Endothelial cell of umbilical vein (primary cell): ENCODE data around the gene TCAP. TPM values are rescaled to one million over a fixed set of nuclear protein-coding genes. Genes with fewer than 3 reads are reported as not detected.

Experiments used
- BruUV-seq: library from RNA; stranded (reverse); fragments of 400-500 nt; replicated peaks from 2 replicates; lab custom pipeline; 2021; lab: Mats Ljungman, UMichigan
- CTCF ChIA-PET: fragments of 300-600, 350-600 bp; sonication (Branson Sonifier 250); formaldehyde crosslinking; loops from one replicate; lab custom pipeline; 2021; ENCODE audit warnings: antibody characterized with exemption, inconsistent platforms; lab: Charles Lee
- POLR2A ChIA-PET: fragments of 300-600, 350-600 bp; sonication (Branson Sonifier 250); formaldehyde crosslinking; loops from one replicate; lab custom pipeline; 2021; ENCODE audit warnings: antibody characterized with exemption, inconsistent platforms; lab: Charles Lee
- DNase-seq: peaks from one replicate; pipeline ENCODE4 v3.0.0-alpha.2; 2011; ENCODE audit warnings: low read depth, low spot score
- FAIRE-seq: peaks from 2 replicates; lab custom pipeline; 2011; peaks lifted over from hg19 to GRCh38; lab: Jason Lieb, UNC
- H2AFZ ChIP-seq: 2 replicates; pipeline ENCODE4 v1.6.0; 2012; ENCODE audit warnings: low read depth, low read length, control low read depth, inconsistent platforms
- H3K27ac ChIP-seq: 2 replicates; pipeline ENCODE4 v1.5.1; 2011; ENCODE audit warnings: low read depth, mild to moderate bottlenecking, control low read depth, low read length, moderate library complexity; ENCODE audit not compliant: insufficient read depth
- H3K27me3 ChIP-seq, 2 experiments: 2 replicates each; pipeline versions ENCODE4 v1.6.0 to v1.6.1; 2011; ENCODE audit warnings: low read length in 2 of 2, mixed read lengths in 1 of 2; ENCODE audit not compliant: control insufficient read depth in 2 of 2, insufficient read depth in 2 of 2
- H3K36me3 ChIP-seq, 2 experiments: 2 replicates in 1 of 2; 3 replicates in 1 of 2; pipeline ENCODE4 v1.5.1; 2011; ENCODE audit warnings: low read length in 2 of 2, mild to moderate bottlenecking in 1 of 2, moderate library complexity in 1 of 2; ENCODE audit not compliant: control insufficient read depth in 2 of 2, insufficient read depth in 2 of 2; ENCODE audit errors: extremely low read depth in 1 of 2
- H3K4me1 ChIP-seq: 3 replicates; pipeline ENCODE4 v1.5.1; 2011; ENCODE audit warnings: mild to moderate bottlenecking, low read length; ENCODE audit not compliant: control insufficient read depth, insufficient read depth; ENCODE audit errors: extremely low read depth
- H3K4me2 ChIP-seq: 2 replicates; pipeline ENCODE4 v1.6.1; 2011; ENCODE audit warnings: low read length, control low read depth, mixed read lengths; ENCODE audit not compliant: insufficient read depth
- H3K4me3 ChIP-seq, 3 experiments: fragments of 200-600 bp in 1 of 3; sonication (generic), shearing (Covaris generic) in 1 of 3; replicated peaks in 1 of 3; 2 replicates each; pipeline ENCODE4 v1.5.1; 2011 to 2016; ENCODE audit warnings: control low read depth in 3 of 3, low read length in 3 of 3, mild to moderate bottlenecking in 2 of 3, inconsistent platforms in 1 of 3, low read depth in 1 of 3, moderate library complexity in 1 of 3; ENCODE audit not compliant: insufficient read depth in 1 of 3
- H3K79me2 ChIP-seq: 2 replicates; pipeline ENCODE4 v1.6.0; 2012; ENCODE audit warnings: low read length, inconsistent platforms; ENCODE audit not compliant: control insufficient read depth, insufficient read depth
- H3K9ac ChIP-seq: replicated peaks from 2 replicates; pipeline ENCODE3; 2011; ENCODE audit warnings: low read length, control low read depth; ENCODE audit not compliant: insufficient read depth; ENCODE audit errors: extremely low read depth
- H3K9me1 ChIP-seq: replicated peaks from 3 replicates; pipeline ENCODE4 v1.6.0; 2011; ENCODE audit warnings: mild to moderate bottlenecking, low read length; ENCODE audit not compliant: control insufficient read depth, insufficient read depth; ENCODE audit errors: extremely low read depth
- H3K9me3 ChIP-seq: replicated peaks from 2 replicates; pipeline ENCODE4 v1.5.1; 2012; ENCODE audit warnings: low read length, inconsistent platforms; ENCODE audit not compliant: control insufficient read depth, insufficient read depth
- H4K20me1 ChIP-seq: replicated peaks from 2 replicates; pipeline ENCODE3; 2011; ENCODE audit warnings: mild to moderate bottlenecking, low read length; ENCODE audit not compliant: control insufficient read depth, insufficient read depth; ENCODE audit errors: extremely low read depth
- CTCF ChIP-seq, 2 donors: IDR thresholded peaks; 1 replicate in 1 of 2; 2 replicates in 1 of 2; pipeline ENCODE4 v1.5.1; 2011; ENCODE audit warnings: low read length in 2 of 2, mild to moderate bottlenecking in 2 of 2, moderate library complexity in 2 of 2, control low read depth in 1 of 2, inconsistent platforms in 1 of 2, low read depth in 1 of 2; ENCODE audit not compliant: insufficient read depth in 1 of 2; ENCODE audit errors: extremely low read depth in 1 of 2
- EZH2 ChIP-seq: IDR thresholded peaks from 2 replicates; pipeline ENCODE4 v1.6.1; 2012; ENCODE audit warnings: borderline replicate concordance, low read depth, mild to moderate bottlenecking, moderate library complexity, low read length, inconsistent platforms; ENCODE audit not compliant: severe bottlenecking
- FOS ChIP-seq: IDR thresholded peaks from 2 replicates; pipeline ENCODE4 v1.6.1; 2011; ENCODE audit warnings: mild to moderate bottlenecking, low read length, moderate library complexity, borderline replicate concordance; ENCODE audit not compliant: insufficient read depth
- GATA2 ChIP-seq: IDR thresholded peaks from 2 replicates; pipeline ENCODE4 v1.7.0; 2011; ENCODE audit warnings: low read depth, mild to moderate bottlenecking, moderate library complexity, mixed read lengths, low read length; ENCODE audit not compliant: insufficient read length, insufficient read depth
- JUN ChIP-seq: IDR thresholded peaks from 2 replicates; pipeline ENCODE4 v1.6.1; 2011; ENCODE audit warnings: borderline replicate concordance, low read depth; ENCODE audit not compliant: insufficient read length, insufficient read depth
- MAX ChIP-seq: IDR thresholded peaks from 2 replicates; pipeline ENCODE4 v1.6.1; 2011; ENCODE audit not compliant: insufficient read depth, insufficient read length
- MYC ChIP-seq: IDR thresholded peaks from one replicate; pipeline ENCODE4 v1.6.1; 2011; ENCODE audit warnings: mild to moderate bottlenecking, low read depth, low read length
- POLR2A ChIP-seq: IDR thresholded peaks from 2 replicates; pipeline ENCODE4 v1.6.1; 2012; ENCODE audit warnings: low read depth, mild to moderate bottlenecking, control low read depth, low read length
- POLR2AphosphoS5 ChIP-seq: IDR thresholded peaks from 2 replicates; pipeline ENCODE4 v1.6.1; 2012; ENCODE audit warnings: low read depth, mild to moderate bottlenecking, control low read depth, low read length, moderate library complexity; ENCODE audit not compliant: insufficient read depth
- dilution Hi-C: fragments of 300-500 bp; cut with MboI; formaldehyde crosslinking; loops from one replicate; pipeline ENCODE4 v1.15.0; 2019; ENCODE audit warnings: low sequenced_read_pairs; ENCODE audit not compliant: extremely low pct_ligation_motif_present
- intact Hi-C: fragments of 100-400 bp; cut with micrococcal nuclease; formaldehyde crosslinking; loops from one replicate; pipeline ENCODE4 v1.10.0; 2022
- polyA plus RNA-seq, 4 experiments: library from polyadenylated mRNA; depleted of rRNA in 3 of 4; stranded (reverse) in 3 of 4; unstranded in 1 of 4; fragments of >200 nt; gene quantifications; 2 replicates each; pipeline versions ENCODE4 v1.2.1 to v1.2.3, GENCODE V29; 2011 to 2012; ENCODE audit warnings: missing spikeins in 1 of 4
- total RNA-seq: library from RNA; stranded (reverse); gene quantifications from 2 replicates; pipeline ENCODE4 v1.2.3, GENCODE V29; 2021

Gene TCAP
- total and polyA plus RNA-seq, 2 donors (not counting 3 experiments of a cell fraction or from before 2014, with no cell fraction given): 0.51 to 0.93 TPM

GRCh38 chr17:39661744-39662541 lies 3.2 kb upstream of the TCAP start:
- intact Hi-C loops (no loop called here), dilution Hi-C loops (no loop called here)
- H3K36me3 ChIP-seq: peaks cover 0 to 2% of the 10 kb centered on the region in 2 experiments
- no peak overlapping the region for H3K9ac ChIP-seq
- no TSS peak for BruUV-seq
- no peak overlapping the region for H3K4me2 ChIP-seq
- no peaks in the 10 kb centered on the region for H3K9me3 ChIP-seq
- DNase-seq: no peak
- H3K27ac ChIP-seq: no peak overlapping the region
- ChIA-PET POLR2A (no interaction called here), CTCF (interaction anchor here (1.2 kb wide), 1 partner anchor 40 kb away, joined by 3 read pairs; no protein-coding TSS in a partner anchor)
- H4K20me1 ChIP-seq: no peaks in the 10 kb centered on the region
- no peak overlapping the region for H3K4me3 ChIP-seq
- no peaks in the 10 kb centered on the region for H3K9me1 ChIP-seq
- no peak overlapping the region for H2AFZ ChIP-seq
- peaks cover under 1 to 4% of the 10 kb centered on the region in 2 experiments for H3K27me3 ChIP-seq
- H3K79me2 ChIP-seq: no peaks in the 10 kb centered on the region
- no peak for FAIRE-seq
- no peak for TF ChIP-seq FOS
- TF ChIP-seq MYC: no peak
- TF ChIP-seq MAX: no peak
- no peak for TF ChIP-seq CTCF (IDR thresholded peaks at IDR 0.05; ENCODE audit: extremely low read depth in 1 of 2, insufficient read depth in 1 of 2, low read depth in 1 of 2, low read length in 2 of 2)
- TF ChIP-seq GATA2: no peak
- no peak for TF ChIP-seq JUN
- no peak for TF ChIP-seq POLR2A
- TF ChIP-seq EZH2: no peak
- TF ChIP-seq POLR2AphosphoS5: no peak
- peaks cover 16% of the 10 kb centered on the region for H3K4me1 ChIP-seq
